ENCODE data around the gene S100A14. TPM values are rescaled to one million over a fixed set of nuclear protein-coding genes. Genes with fewer than 3 reads are reported as not detected.
A peak's percentile ranks its signal among the peaks of the same experiment; 100 is the strongest.

The S100A14 gene
- total and polyA plus RNA-seq, 2 of the 13 experiments (the other 11 are each of a cell fraction or from before 2014, with no cell fraction given): 1.4 to 7.7 TPM

- TF ChIP-seq KLF16 (CRISPR knock-in tag; IDR thresholded peaks at IDR 0.05) (no peak), ZNF788 (CRISPR knock-in tag; IDR thresholded peaks at IDR 0.05; ENCODE audit: borderline replicate concordance) (no peak), ZNF232 (CRISPR knock-in tag; IDR thresholded peaks at IDR 0.05; ENCODE audit: borderline replicate concordance) (no peak), POLR2AphosphoS2 (IDR thresholded peaks at IDR 0.05; ENCODE audit: low read depth, low read length) (no peak), SP140L (CRISPR knock-in tag; IDR thresholded peaks at IDR 0.05; ENCODE audit: borderline replicate concordance) (no peak), RBFOX2 (IDR thresholded peaks at IDR 0.05; ENCODE audit: low read depth, low read length) (0 out of 2 replicates have a peak, but pooled peaks have one; percentile 1)
- TF ChIP-seq, protein P1, sequence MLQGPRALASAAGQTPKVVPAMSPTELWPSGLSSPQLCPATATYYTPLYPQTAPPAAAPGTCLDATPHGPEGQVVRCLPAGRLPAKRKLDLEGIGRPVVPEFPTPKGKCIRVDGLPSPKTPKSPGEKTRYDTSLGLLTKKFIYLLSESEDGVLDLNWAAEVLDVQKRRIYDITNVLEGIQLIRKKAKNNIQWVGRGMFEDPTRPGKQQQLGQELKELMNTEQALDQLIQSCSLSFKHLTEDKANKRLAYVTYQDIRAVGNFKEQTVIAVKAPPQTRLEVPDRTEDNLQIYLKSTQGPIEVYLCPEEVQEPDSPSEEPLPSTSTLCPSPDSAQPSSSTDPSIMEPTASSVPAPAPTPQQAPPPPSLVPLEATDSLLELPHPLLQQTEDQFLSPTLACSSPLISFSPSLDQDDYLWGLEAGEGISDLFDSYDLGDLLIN (CRISPR knock-in tag; IDR thresholded peaks at IDR 0.05; ENCODE audit: borderline replicate concordance): no peak
- BruUV-seq (replicated peaks): TSS peak; percentile 0
- ATAC-seq: no peak
- no peak overlapping the region for H2AFZ ChIP-seq (ENCODE audit: low read length)
- peaks cover 6% of the 10 kb centered on the region for H3K79me2 ChIP-seq (ENCODE audit: insufficient read depth, low read length)
- no peak for DNase-seq (ENCODE audit: low spot score)
- H3K27me3 ChIP-seq (ENCODE audit: control insufficient read depth in 1 of 2, insufficient read depth in 2 of 2, low read length in 2 of 2): no peaks in the 10 kb centered on the region
- H3K9ac ChIP-seq (ENCODE audit: insufficient read depth, low read depth, low read length): no peak overlapping the region
- CTCF ChIA-PET (ENCODE audit: low intra/inter-chr PET ratio, low total read pairs): no interaction called here
- H3K4me1 ChIP-seq (ENCODE audit: insufficient read depth, low read length): peaks cover 15% of the 10 kb centered on the region
- H3K4me2 ChIP-seq (ENCODE audit: low read depth, low read length): no peak overlapping the region
- no peaks in the 10 kb centered on the region; the same call in 1 of the 2 replicates for H4K20me1 ChIP-seq (ENCODE audit: insufficient read depth, low read length)
- no peaks in the 10 kb centered on the region for H3K9me3 ChIP-seq (ENCODE audit: low read length)
- in situ Hi-C loops (cut with HindIII; ENCODE audit: extremely low pct_ligation_motif_present, low pct_unique_long_range_greater_than_20kb): no loop called here
- peaks cover 21 to 78% of the 10 kb centered on the region in 2 experiments for H3K36me3 ChIP-seq (replicated peaks in 1 of 2; ENCODE audit: control insufficient read depth in 1 of 2, insufficient read depth in 2 of 2, low read length in 2 of 2)
- WGBS (ENCODE audit: low lambda C conversion rate): 98% methylated on average over 11 of the region's 11 CpGs
- FAIRE-seq: no peak
- H3K27ac ChIP-seq (ENCODE audit: extremely low read length, insufficient read depth, low read length): no peak overlapping the region
- intact Hi-C loops (cut with micrococcal nuclease; ENCODE audit: unreplicated experiment): no loop called here
- H3K4me3 ChIP-seq (replicated peaks in 1 of 3; ENCODE audit: insufficient read depth in 1 of 3, low read depth in 2 of 3, low read length in 3 of 3): no peak overlapping the region
- POLR2A ChIA-PET: interaction anchor here (0.9 to 4.2 kb wide), 9 partner anchors 9 to 133 kb away, joined by 3 to 40 read pairs (median 6); partner anchors contain the start of genes CHTOP, S100A1, S100A13 and S100A14
Measured at GRCh38 chr1:153643100-153643499, 27.0 kb upstream of the S100A14 start.

- no peak overlapping the region for H3K4me3 ChIP-seq (replicated peaks in 1 of 3; ENCODE audit: insufficient read depth in 1 of 3, low read depth in 2 of 3, low read length in 3 of 3)
- FAIRE-seq (no peak), DNase-seq (ENCODE audit: low spot score) (no peak), ATAC-seq (no peak)
- no peaks in the 10 kb centered on the region; the same call in 1 of the 2 replicates for H4K20me1 ChIP-seq (ENCODE audit: insufficient read depth, low read length)
- CTCF ChIA-PET (ENCODE audit: low intra/inter-chr PET ratio, low total read pairs): no interaction called here
- POLR2A ChIA-PET: interaction anchor here (3.6 to 4.2 kb wide), 2 partner anchors 8 to 14 kb away, joined by 16 to 40 read pairs; partner anchors contain the start of genes CHTOP, S100A1 and S100A13
- H3K79me2 ChIP-seq (ENCODE audit: insufficient read depth, low read length): peaks cover 6% of the 10 kb centered on the region
- H3K36me3 ChIP-seq (replicated peaks in 1 of 2; ENCODE audit: control insufficient read depth in 1 of 2, insufficient read depth in 2 of 2, low read length in 2 of 2): peaks cover 21 to 86% of the 10 kb centered on the region in 2 experiments
- H3K27ac ChIP-seq (ENCODE audit: extremely low read length, insufficient read depth, low read length): no peak overlapping the region
- H3K4me1 ChIP-seq (ENCODE audit: insufficient read depth, low read length): peaks cover 11% of the 10 kb centered on the region
- no TSS peak for BruUV-seq (replicated peaks)
- TF ChIP-seq RBFOX2 (IDR thresholded peaks at IDR 0.05; ENCODE audit: low read depth, low read length) (0 out of 2 replicates have a peak, but pooled peaks have one; percentile 26), SP1 (IDR thresholded peaks at IDR 0.05) (no peak), SP1 (CRISPR knock-in tag; IDR thresholded peaks at IDR 0.05) (no peak)
- no peak overlapping the region for H2AFZ ChIP-seq (ENCODE audit: low read length)
- no peak overlapping the region for H3K4me2 ChIP-seq (ENCODE audit: low read depth, low read length)
- 96% methylated on average over 11 of the region's 11 CpGs for WGBS (ENCODE audit: low lambda C conversion rate)
- H3K9me3 ChIP-seq (ENCODE audit: low read length): no peaks in the 10 kb centered on the region
- in situ Hi-C loops (cut with HindIII; ENCODE audit: extremely low pct_ligation_motif_present, low pct_unique_long_range_greater_than_20kb) (no loop called here), intact Hi-C loops (cut with micrococcal nuclease; ENCODE audit: unreplicated experiment) (no loop called here)
- H3K27me3 ChIP-seq (ENCODE audit: control insufficient read depth in 1 of 2, insufficient read depth in 2 of 2, low read length in 2 of 2): no peaks in the 10 kb centered on the region
- no peak overlapping the region for H3K9ac ChIP-seq (ENCODE audit: insufficient read depth, low read depth, low read length)
Measured at GRCh38 chr1:153642161-153642560, 26.0 kb upstream of the S100A14 start.

Data from HepG2 (cell line).